Smooth muscle cell (in vitro differentiated cells): ENCODE results near the gene PLEKHN1. TPM values are rescaled to one million over a fixed set of nuclear protein-coding genes. Genes with fewer than 3 reads are reported as not detected.

Experiments used
- DNase-seq: peaks from one replicate; lab custom pipeline; 2025; ENCODE audit not compliant: unreplicated experiment; lab: John Stamatoyannopoulos, UW
- H2AFZ ChIP-seq: fragments of 200-600 bp; sonication (generic); 2 replicates; pipeline ENCODE4 v1.6.0; 2016; ENCODE audit warnings: antibody characterized with exemption, low read depth, mild to moderate bottlenecking
- H3F3A ChIP-seq: fragments of 200-600 bp; sonication (generic); 2 replicates; pipeline ENCODE4 v1.6.0; 2017; ENCODE audit warnings: antibody characterized with exemption, low read depth
- H3K27ac ChIP-seq: fragments of 200-600 bp; sonication (generic); 2 replicates; pipeline ENCODE4 v1.5.1; 2016; ENCODE audit warnings: low read depth, mild to moderate bottlenecking
- H3K27me3 ChIP-seq: fragments of 200-600 bp; sonication (generic); 2 replicates; pipeline ENCODE4 v1.6.1; 2016; ENCODE audit warnings: low read depth, mild to moderate bottlenecking
- H3K36me3 ChIP-seq: fragments of 200-600 bp; sonication (generic); 2 replicates; pipeline ENCODE4 v1.5.1; 2016; ENCODE audit warnings: low read depth
- H3K4me1 ChIP-seq: fragments of 200-600 bp; sonication (generic); 2 replicates; pipeline ENCODE4 v1.5.1; 2016; ENCODE audit warnings: low read depth
- H3K4me2 ChIP-seq: fragments of 200-600 bp; sonication (generic); 2 replicates; pipeline ENCODE4 v1.6.0; 2016; ENCODE audit warnings: mild to moderate bottlenecking
- H3K4me3 ChIP-seq: fragments of 200-600 bp; sonication (generic); 2 replicates; pipeline ENCODE4 v1.5.1; 2016; ENCODE audit warnings: mild to moderate bottlenecking
- H3K79me2 ChIP-seq: fragments of 200-600 bp; sonication (generic); 2 replicates; pipeline ENCODE4 v1.6.0; 2016; ENCODE audit warnings: low read depth, mild to moderate bottlenecking
- H3K9ac ChIP-seq: fragments of 200-600 bp; sonication (generic); 2 replicates; pipeline ENCODE4 v1.6.0; 2016; ENCODE audit warnings: low read depth
- H3K9me3 ChIP-seq: fragments of 200-600 bp; sonication (generic); replicated peaks from 2 replicates; pipeline ENCODE4 v1.5.1; 2016; ENCODE audit warnings: low read depth
- H4K20me1 ChIP-seq: fragments of 200-600 bp; sonication (generic); 2 replicates; pipeline ENCODE4 v1.6.0; 2016; ENCODE audit warnings: low read depth
- WGBS: methylation state at CpG from one replicate; pipeline ENCODE4 v1.1.7; 2016; ENCODE audit warnings: low lambda C conversion rate; 5-methylcytosine and 5-hydroxymethylcytosine counted together
- polyA plus RNA-seq: library from polyadenylated mRNA; unstranded; fragments of >200 nt; fragmentation: Nextera tagmentation; extraction: Ambion mirVana; gene quantifications from 2 replicates; pipeline ENCODE4 v1.2.1, GENCODE V29; 2016
- total RNA-seq: library from RNA; depleted of rRNA; stranded (reverse); fragments of >200 nt; gene quantifications from 2 replicates; pipeline ENCODE4 v1.2.3, GENCODE V29; 2014
- TF ChIP-seq, protein P1 (sequence below): fragments of 200-600 bp; sonication (generic); IDR thresholded peaks from 2 replicates; pipeline ENCODE4 v1.5.1; 2017; ENCODE audit warnings: borderline replicate concordance, mild to moderate bottlenecking, antibody characterized with exemption; ENCODE audit not compliant: insufficient read depth, poor library complexity, severe bottlenecking

The PLEKHN1 gene
- total and polyA plus RNA-seq, 2 experiments from 2014 or later, result 2.6 to 5.2 TPM

DNA sequence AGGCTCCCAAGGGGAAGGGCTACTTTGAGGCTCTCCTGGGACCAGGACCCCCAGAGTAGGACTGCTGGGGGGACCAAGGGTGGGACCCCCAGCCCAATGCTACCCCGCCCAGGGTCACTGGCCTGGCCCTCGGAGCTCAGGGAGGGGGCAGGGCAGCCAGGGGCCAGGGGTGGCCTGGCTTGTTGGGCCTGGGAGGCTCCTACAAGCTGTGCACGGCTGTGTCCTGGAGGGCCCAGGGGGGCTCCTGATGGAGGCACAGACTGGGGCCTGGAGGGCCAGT, 31.4 kb downstream of the PLEKHN1 start:
- Histone ChIP-seq H3K4me2 (peak overlapping the region; percentile 99), H3K36me3 (no peaks in the 10 kb centered on the region)
- DNase-seq, result no peak

DNA sequence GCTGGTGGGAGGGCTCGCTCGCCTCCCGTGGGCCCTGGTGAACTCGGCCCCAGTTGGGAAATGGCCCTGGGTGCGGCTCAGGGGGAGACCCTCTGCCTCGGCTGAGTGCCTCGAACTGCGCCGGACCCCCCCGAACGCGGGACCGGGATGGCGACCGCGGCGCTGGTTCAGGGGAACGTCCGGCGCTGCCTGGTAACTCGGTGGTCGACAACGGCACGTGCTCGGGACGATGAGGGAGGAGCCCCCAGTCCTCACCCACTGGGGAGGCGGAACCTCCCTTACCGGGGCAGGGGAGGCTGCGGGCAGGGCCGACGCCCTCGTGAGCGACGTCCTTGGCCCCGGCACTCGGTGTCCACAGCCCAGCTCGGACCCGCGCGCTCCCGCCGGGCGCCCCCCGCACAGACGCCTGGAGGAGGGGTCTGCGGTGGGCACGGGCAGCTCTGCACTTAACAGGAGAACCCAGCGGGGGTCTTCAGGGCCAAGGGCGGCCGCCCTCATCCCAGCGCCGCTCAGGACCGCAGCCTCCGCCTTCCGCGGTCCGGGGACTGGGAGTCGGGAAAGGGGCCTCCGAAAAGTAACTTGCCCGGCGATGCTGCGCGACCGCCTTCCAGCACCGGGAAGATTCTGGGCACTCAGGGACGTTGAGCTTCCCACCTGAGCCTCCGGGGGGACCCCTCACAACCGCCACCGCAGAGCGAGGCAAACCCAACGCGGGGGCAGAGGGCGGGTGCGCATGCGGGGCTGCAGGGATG, 31.9 kb downstream of the PLEKHN1 start:
- Histone ChIP-seq H3K4me3 (peak overlapping the region; percentile 70), H3K27ac (no peak overlapping the region), H3F3A (no peaks in the 10 kb centered on the region), H3K27me3 (no peaks in the 10 kb centered on the region), H3K9me3 (no peaks in the 10 kb centered on the region), H3K79me2 (peaks cover 3% of the 10 kb centered on the region), H3K36me3 (no peaks in the 10 kb centered on the region), H4K20me1 (peaks cover 29% of the 10 kb centered on the region), H3K4me1 (peaks cover 4% of the 10 kb centered on the region), H3K4me2 (peak overlapping the region; percentile 99), H3K9ac (peak overlapping the region; percentile 76), H2AFZ (no peak overlapping the region)
- TF ChIP-seq, protein P1, sequence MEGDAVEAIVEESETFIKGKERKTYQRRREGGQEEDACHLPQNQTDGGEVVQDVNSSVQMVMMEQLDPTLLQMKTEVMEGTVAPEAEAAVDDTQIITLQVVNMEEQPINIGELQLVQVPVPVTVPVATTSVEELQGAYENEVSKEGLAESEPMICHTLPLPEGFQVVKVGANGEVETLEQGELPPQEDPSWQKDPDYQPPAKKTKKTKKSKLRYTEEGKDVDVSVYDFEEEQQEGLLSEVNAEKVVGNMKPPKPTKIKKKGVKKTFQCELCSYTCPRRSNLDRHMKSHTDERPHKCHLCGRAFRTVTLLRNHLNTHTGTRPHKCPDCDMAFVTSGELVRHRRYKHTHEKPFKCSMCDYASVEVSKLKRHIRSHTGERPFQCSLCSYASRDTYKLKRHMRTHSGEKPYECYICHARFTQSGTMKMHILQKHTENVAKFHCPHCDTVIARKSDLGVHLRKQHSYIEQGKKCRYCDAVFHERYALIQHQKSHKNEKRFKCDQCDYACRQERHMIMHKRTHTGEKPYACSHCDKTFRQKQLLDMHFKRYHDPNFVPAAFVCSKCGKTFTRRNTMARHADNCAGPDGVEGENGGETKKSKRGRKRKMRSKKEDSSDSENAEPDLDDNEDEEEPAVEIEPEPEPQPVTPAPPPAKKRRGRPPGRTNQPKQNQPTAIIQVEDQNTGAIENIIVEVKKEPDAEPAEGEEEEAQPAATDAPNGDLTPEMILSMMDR, result no peak
- DNase-seq, result no peak
- WGBS, result 30% methylated on average over 53 of the region's 75 CpGs

More for the DNA sequence above, 31.4 kb downstream of the PLEKHN1 start:
- peaks cover 4% of the 10 kb centered on the region for H3K4me1 ChIP-seq
- peaks cover 24% of the 10 kb centered on the region for H4K20me1 ChIP-seq
- H3K79me2 ChIP-seq, result peaks cover 3% of the 10 kb centered on the region
- 69% methylated on average over 3 of the region's 3 CpGs for WGBS
- no peak overlapping the region for H3K9ac ChIP-seq
- TF ChIP-seq, protein P1, result no peak
- no peaks in the 10 kb centered on the region for H3K27me3 ChIP-seq
- H3K9me3 ChIP-seq, result no peaks in the 10 kb centered on the region
- H3K4me3 ChIP-seq, result no peak overlapping the region
- no peaks in the 10 kb centered on the region for H3F3A ChIP-seq
- H2AFZ ChIP-seq, result no peak overlapping the region
- no peak overlapping the region for H3K27ac ChIP-seq

DNA sequence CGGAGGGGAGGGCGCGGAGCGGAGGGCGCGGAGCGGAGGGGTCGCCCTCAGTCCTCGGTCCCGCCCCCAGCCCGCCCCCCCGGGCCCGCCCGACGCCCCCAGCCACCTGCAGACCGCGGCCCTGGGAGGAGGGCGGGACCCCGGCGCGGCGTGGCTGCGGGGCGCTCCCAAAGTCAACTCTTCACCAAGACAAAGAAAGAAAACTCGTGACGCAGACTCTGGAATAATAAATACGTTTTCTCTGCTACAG, 32.4 kb downstream of the PLEKHN1 start:
- 10% methylated on average over 4 of the region's 27 CpGs for WGBS
- no peak for DNase-seq
- H3K9me3 ChIP-seq, result no peaks in the 10 kb centered on the region

More for the DNA sequence above, 32.4 kb downstream of the PLEKHN1 start:
- Histone ChIP-seq H3K36me3 (no peaks in the 10 kb centered on the region), H3K27ac (no peak overlapping the region), H3K4me2 (peak overlapping the region; percentile 99), H3K79me2 (peaks cover 3% of the 10 kb centered on the region), H4K20me1 (peaks cover 33% of the 10 kb centered on the region), H3K9ac (peak overlapping the region; percentile 76), H3F3A (no peaks in the 10 kb centered on the region), H2AFZ (no peak overlapping the region), H3K27me3 (no peaks in the 10 kb centered on the region), H3K4me3 (peak overlapping the region; percentile 70), H3K4me1 (peaks cover 4% of the 10 kb centered on the region)
- TF ChIP-seq, protein P1, result no peak
